ENCODE results near the gene DCST2.

Gene DCST2

GRCh38 chr1:155048449-155049334 is 15.1 kb upstream of the DCST2 start:
- TF ChIP-seq YY1 (IDR thresholded peaks at IDR 0.05; ENCODE audit: insufficient read depth, insufficient read length): no peak
- TF ChIP-seq SUZ12 (IDR thresholded peaks at IDR 0.05; ENCODE audit: extremely low read depth, insufficient read depth, insufficient read length): no peak
- TF ChIP-seq ZNF274 (IDR thresholded peaks at IDR 0.05; ENCODE audit: low read depth, low read length): no peak
- H3K36me3 ChIP-seq (ENCODE audit: insufficient read depth, insufficient read length, low read length): peaks cover 7% of the 10 kb centered on the region
- H3K9ac ChIP-seq (ENCODE audit: insufficient read length, low read depth): no peak overlapping the region
- H3K27me3 ChIP-seq (ENCODE audit: insufficient read depth, insufficient read length): peaks cover 18% of the 10 kb centered on the region
- peaks cover 51% of the 10 kb centered on the region for H3K4me1 ChIP-seq (ENCODE audit: insufficient read depth, insufficient read length)
- H3K4me3 ChIP-seq (ENCODE audit: insufficient read length, low read depth): no peak overlapping the region
- no peak for DNase-seq (ENCODE audit: low read depth, low spot score)
- no peaks in the 10 kb centered on the region for H3K9me3 ChIP-seq (ENCODE audit: insufficient read depth, low read length)

GRCh38 chr1:155044812-155045657 is 11.5 kb upstream of the DCST2 start:
- no peaks in the 10 kb centered on the region for H3K9me3 ChIP-seq (ENCODE audit: insufficient read depth, low read length)
- H3K36me3 ChIP-seq (ENCODE audit: insufficient read depth, insufficient read length, low read length): no peaks in the 10 kb centered on the region
- peak overlapping the region; percentile 37 for H3K9ac ChIP-seq (ENCODE audit: insufficient read length, low read depth)
- no peaks in the 10 kb centered on the region for H3K27me3 ChIP-seq (ENCODE audit: insufficient read depth, insufficient read length)
- TF ChIP-seq YY1 (IDR thresholded peaks at IDR 0.05; ENCODE audit: insufficient read depth, insufficient read length): no peak
- TF ChIP-seq SUZ12 (IDR thresholded peaks at IDR 0.05; ENCODE audit: extremely low read depth, insufficient read depth, insufficient read length): no peak
- TF ChIP-seq ZNF274 (IDR thresholded peaks at IDR 0.05; ENCODE audit: low read depth, low read length): no peak
- DNase-seq (ENCODE audit: low read depth, low spot score): peak; percentile 90
- no peak overlapping the region for H3K4me3 ChIP-seq (ENCODE audit: insufficient read length, low read depth)
- peaks cover 40% of the 10 kb centered on the region for H3K4me1 ChIP-seq (ENCODE audit: insufficient read depth, insufficient read length)

- Histone ChIP-seq H3K4me1 (ENCODE audit: insufficient read depth, insufficient read length) (peaks cover 36% of the 10 kb centered on the region), H3K9ac (ENCODE audit: insufficient read length, low read depth) (peak overlapping the region; percentile 37), H3K9me3 (ENCODE audit: insufficient read depth, low read length) (no peaks in the 10 kb centered on the region), H3K36me3 (ENCODE audit: insufficient read depth, insufficient read length, low read length) (no peaks in the 10 kb centered on the region), H3K4me3 (ENCODE audit: insufficient read length, low read depth) (no peak overlapping the region), H3K27me3 (ENCODE audit: insufficient read depth, insufficient read length) (no peaks in the 10 kb centered on the region)
- TF ChIP-seq ZNF274 (IDR thresholded peaks at IDR 0.05; ENCODE audit: low read depth, low read length) (no peak), YY1 (IDR thresholded peaks at IDR 0.05; ENCODE audit: insufficient read depth, insufficient read length) (no peak), SUZ12 (IDR thresholded peaks at IDR 0.05; ENCODE audit: extremely low read depth, insufficient read depth, insufficient read length) (no peak)
- DNase-seq (ENCODE audit: low read depth, low spot score): no peak
These were observed 10.8 kb upstream of the DCST2 start for GRCh38 chr1:155044365-155044764.

GRCh38 chr1:155043793-155044192 is 10.2 kb upstream of the DCST2 start:
- no peaks in the 10 kb centered on the region for H3K36me3 ChIP-seq (ENCODE audit: insufficient read depth, insufficient read length, low read length)
- TF ChIP-seq SUZ12 (IDR thresholded peaks at IDR 0.05; ENCODE audit: extremely low read depth, insufficient read depth, insufficient read length) (no peak), YY1 (IDR thresholded peaks at IDR 0.05; ENCODE audit: insufficient read depth, insufficient read length) (no peak), ZNF274 (IDR thresholded peaks at IDR 0.05; ENCODE audit: low read depth, low read length) (no peak)
- peaks cover 33% of the 10 kb centered on the region for H3K4me1 ChIP-seq (ENCODE audit: insufficient read depth, insufficient read length)
- H3K9me3 ChIP-seq (ENCODE audit: insufficient read depth, low read length): no peaks in the 10 kb centered on the region
- no peak overlapping the region for H3K4me3 ChIP-seq (ENCODE audit: insufficient read length, low read depth)
- H3K27me3 ChIP-seq (ENCODE audit: insufficient read depth, insufficient read length): no peaks in the 10 kb centered on the region
- DNase-seq (ENCODE audit: low read depth, low spot score): no peak
- no peak overlapping the region for H3K9ac ChIP-seq (ENCODE audit: insufficient read length, low read depth)

- no peak overlapping the region for H3K4me3 ChIP-seq (ENCODE audit: insufficient read length, low read depth)
- no peak overlapping the region for H3K9ac ChIP-seq (ENCODE audit: insufficient read length, low read depth)
- H3K9me3 ChIP-seq (ENCODE audit: insufficient read depth, low read length): no peaks in the 10 kb centered on the region
- peaks cover 33% of the 10 kb centered on the region for H3K4me1 ChIP-seq (ENCODE audit: insufficient read depth, insufficient read length)
- H3K36me3 ChIP-seq (ENCODE audit: insufficient read depth, insufficient read length, low read length): no peaks in the 10 kb centered on the region
- no peak for DNase-seq (ENCODE audit: low read depth, low spot score)
- no peak for TF ChIP-seq ZNF274 (IDR thresholded peaks at IDR 0.05; ENCODE audit: low read depth, low read length)
- no peak for TF ChIP-seq SUZ12 (IDR thresholded peaks at IDR 0.05; ENCODE audit: extremely low read depth, insufficient read depth, insufficient read length)
- TF ChIP-seq YY1 (IDR thresholded peaks at IDR 0.05; ENCODE audit: insufficient read depth, insufficient read length): no peak
- no peaks in the 10 kb centered on the region for H3K27me3 ChIP-seq (ENCODE audit: insufficient read depth, insufficient read length)
These were observed 9.7 kb upstream of the DCST2 start for GRCh38 chr1:155043301-155043702.

- no peaks in the 10 kb centered on the region for H3K27me3 ChIP-seq (ENCODE audit: insufficient read depth, insufficient read length)
- H3K4me3 ChIP-seq (ENCODE audit: insufficient read length, low read depth): no peak overlapping the region
- TF ChIP-seq ZNF274 (IDR thresholded peaks at IDR 0.05; ENCODE audit: low read depth, low read length): no peak
- TF ChIP-seq YY1 (IDR thresholded peaks at IDR 0.05; ENCODE audit: insufficient read depth, insufficient read length): no peak
- TF ChIP-seq SUZ12 (IDR thresholded peaks at IDR 0.05; ENCODE audit: extremely low read depth, insufficient read depth, insufficient read length): no peak
- H3K9me3 ChIP-seq (ENCODE audit: insufficient read depth, low read length): no peaks in the 10 kb centered on the region
- peaks cover 30% of the 10 kb centered on the region for H3K4me1 ChIP-seq (ENCODE audit: insufficient read depth, insufficient read length)
- H3K36me3 ChIP-seq (ENCODE audit: insufficient read depth, insufficient read length, low read length): no peaks in the 10 kb centered on the region
- no peak for DNase-seq (ENCODE audit: low read depth, low spot score)
- no peak overlapping the region for H3K9ac ChIP-seq (ENCODE audit: insufficient read length, low read depth)
These were observed 9.2 kb upstream of the DCST2 start for GRCh38 chr1:155042789-155043188.
